GM12892 (cell line): ENCODE data around the gene CAMK2B.

Experiments used
- POLR2A ChIP-seq: IDR thresholded peaks from 2 replicates; pipeline ENCODE4 v1.6.1; 2011; ENCODE audit warnings: low read depth, low read length, control low read depth
- POLR2AphosphoS5 ChIP-seq: IDR thresholded peaks from 2 replicates; pipeline ENCODE4 v1.6.1; 2011; ENCODE audit warnings: low read depth, low read length, control low read depth
- TAF1 ChIP-seq: IDR thresholded peaks from 2 replicates; pipeline ENCODE4 v1.6.1; 2011; ENCODE audit warnings: low read depth, mild to moderate bottlenecking, control low read depth, low read length, borderline replicate concordance

- TF ChIP-seq POLR2AphosphoS5 (no peak), POLR2A (no peak), TAF1 (no peak)
These were observed 123.6 kb downstream of the CAMK2B start for GRCh38 chr7:44201813-44202212.
